Upper lobe of left lung (tissue), 4 donors: ENCODE results near the gene QRFP.

ENCODE experiments used
- EP300 ChIP-seq, 4 donors: sonication (generic); formaldehyde crosslinking; IDR thresholded peaks; one replicate each; pipeline ENCODE4 v1.5.1; 2017; ENCODE audit warnings: antibody characterized with exemption in 4 of 4, control low read depth in 2 of 4
- POLR2A ChIP-seq, 4 donors: fragments of 450-650 bp; IDR thresholded peaks; one replicate each; pipeline ENCODE4 v1.5.1; 2016 to 2017; ENCODE audit warnings: antibody characterized with exemption in 4 of 4, mild to moderate bottlenecking in 2 of 4
- POLR2AphosphoS5 ChIP-seq, 2 donors: sonication (generic); formaldehyde crosslinking; IDR thresholded peaks; one replicate each; pipeline ENCODE4 v1.5.1; 2017; ENCODE audit warnings: antibody characterized with exemption in 2 of 2
- TF ChIP-seq, protein P1 (sequence below), 6 experiments: fragments of 450-650 bp in 4 of 6; fragments of 200-600 bp in 2 of 6; sonication (generic) in 2 of 6; IDR thresholded peaks; one replicate each; pipeline ENCODE4 v1.5.1; 2016 to 2019; ENCODE audit warnings: antibody characterized with exemption in 6 of 6

GRCh38 chr9:130895038-130895437 is 1.6 kb downstream of the QRFP start:
- TF ChIP-seq, protein P1, sequence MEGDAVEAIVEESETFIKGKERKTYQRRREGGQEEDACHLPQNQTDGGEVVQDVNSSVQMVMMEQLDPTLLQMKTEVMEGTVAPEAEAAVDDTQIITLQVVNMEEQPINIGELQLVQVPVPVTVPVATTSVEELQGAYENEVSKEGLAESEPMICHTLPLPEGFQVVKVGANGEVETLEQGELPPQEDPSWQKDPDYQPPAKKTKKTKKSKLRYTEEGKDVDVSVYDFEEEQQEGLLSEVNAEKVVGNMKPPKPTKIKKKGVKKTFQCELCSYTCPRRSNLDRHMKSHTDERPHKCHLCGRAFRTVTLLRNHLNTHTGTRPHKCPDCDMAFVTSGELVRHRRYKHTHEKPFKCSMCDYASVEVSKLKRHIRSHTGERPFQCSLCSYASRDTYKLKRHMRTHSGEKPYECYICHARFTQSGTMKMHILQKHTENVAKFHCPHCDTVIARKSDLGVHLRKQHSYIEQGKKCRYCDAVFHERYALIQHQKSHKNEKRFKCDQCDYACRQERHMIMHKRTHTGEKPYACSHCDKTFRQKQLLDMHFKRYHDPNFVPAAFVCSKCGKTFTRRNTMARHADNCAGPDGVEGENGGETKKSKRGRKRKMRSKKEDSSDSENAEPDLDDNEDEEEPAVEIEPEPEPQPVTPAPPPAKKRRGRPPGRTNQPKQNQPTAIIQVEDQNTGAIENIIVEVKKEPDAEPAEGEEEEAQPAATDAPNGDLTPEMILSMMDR (IDR thresholded peaks at IDR 0.05): no peak
- no peak for TF ChIP-seq POLR2A (IDR thresholded peaks at IDR 0.05)
- no peak for TF ChIP-seq EP300 (IDR thresholded peaks at IDR 0.05)
- TF ChIP-seq POLR2AphosphoS5 (IDR thresholded peaks at IDR 0.05): no peak
